ENCODE measurements around the gene BEGAIN. TPM values are rescaled to one million over a fixed set of nuclear protein-coding genes. Genes with fewer than 3 reads are reported as not detected.

The BEGAIN gene
- total RNA-seq, 2 donors from 2014 or later, result 2.5 to 5.1 TPM

DNA sequence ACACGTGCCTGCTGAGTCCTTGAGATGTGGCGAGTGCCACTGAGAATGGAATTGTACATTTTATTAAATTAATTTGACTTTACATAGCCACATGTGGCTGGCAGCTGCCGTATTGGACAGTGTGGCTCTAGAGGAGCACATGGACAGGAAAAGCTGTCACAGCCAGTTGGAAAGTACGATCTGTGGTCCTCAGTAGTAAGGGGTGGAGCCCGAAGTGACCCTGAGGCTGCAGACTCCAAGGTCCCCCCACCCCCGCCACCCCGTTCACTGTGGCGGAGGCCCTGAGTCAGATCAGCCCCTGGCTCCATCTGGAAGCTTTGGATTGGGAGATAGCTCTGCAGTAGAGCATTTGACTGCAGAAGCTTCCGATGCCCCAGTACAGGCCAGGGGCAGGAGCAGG is 25.8 kb upstream of the BEGAIN start:
- no peak overlapping the region for H3K4me3 ChIP-seq
- no peak for DNase-seq (ENCODE audit: low spot score)
- no peak overlapping the region for H3K27ac ChIP-seq

DNA sequence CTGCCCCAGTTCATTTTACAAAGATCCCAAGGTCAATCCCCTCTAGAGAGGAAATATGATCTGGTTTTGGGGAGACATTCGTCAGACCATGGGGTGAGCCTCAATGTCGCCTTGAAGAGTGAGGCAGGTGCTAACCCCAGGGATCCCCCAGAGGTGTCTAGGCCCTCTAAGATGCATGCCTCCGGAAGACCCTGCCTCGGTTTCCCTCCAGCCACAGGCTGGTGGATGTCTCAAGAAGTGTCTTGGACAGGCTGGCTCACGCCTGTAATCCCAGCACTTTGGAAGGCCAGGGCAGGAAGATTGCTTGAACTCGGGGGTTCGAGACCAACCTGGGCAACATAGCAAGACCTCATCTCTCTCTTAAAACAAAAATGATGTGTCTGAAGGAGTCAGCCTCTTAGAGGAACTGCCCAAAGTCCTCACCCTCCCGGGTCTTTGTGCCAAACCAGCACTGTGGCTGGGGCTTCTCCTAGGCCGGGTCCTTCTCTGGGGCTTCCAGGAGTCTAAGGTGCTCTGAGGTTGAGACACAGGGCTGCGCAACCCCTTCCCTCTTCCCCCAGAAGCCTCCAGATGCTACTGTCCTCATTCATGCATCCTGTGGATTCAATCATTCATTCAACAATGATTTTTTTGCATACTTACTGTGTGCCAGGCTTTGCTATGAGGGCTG is 24.7 kb upstream of the BEGAIN start:
- WGBS, result 89% methylated on average over 10 of the region's 10 CpGs
- Histone ChIP-seq H3K9me3 (no peaks in the 10 kb centered on the region), H3K36me3 (no peaks in the 10 kb centered on the region), H3K4me3 (no peak overlapping the region), H3K27ac (no peak overlapping the region), H3K27me3 (replicated peaks; ENCODE audit: insufficient read depth) (no peaks in the 10 kb centered on the region), H3K4me1 (replicated peaks) (no peaks in the 10 kb centered on the region)
- intact Hi-C loops (cut with DNase I), result no loop called here
- DNase-seq (ENCODE audit: low spot score), result no peak
- no peak for TF ChIP-seq POLR2AphosphoS5 (IDR thresholded peaks at IDR 0.05)
- TF ChIP-seq, protein P1, sequence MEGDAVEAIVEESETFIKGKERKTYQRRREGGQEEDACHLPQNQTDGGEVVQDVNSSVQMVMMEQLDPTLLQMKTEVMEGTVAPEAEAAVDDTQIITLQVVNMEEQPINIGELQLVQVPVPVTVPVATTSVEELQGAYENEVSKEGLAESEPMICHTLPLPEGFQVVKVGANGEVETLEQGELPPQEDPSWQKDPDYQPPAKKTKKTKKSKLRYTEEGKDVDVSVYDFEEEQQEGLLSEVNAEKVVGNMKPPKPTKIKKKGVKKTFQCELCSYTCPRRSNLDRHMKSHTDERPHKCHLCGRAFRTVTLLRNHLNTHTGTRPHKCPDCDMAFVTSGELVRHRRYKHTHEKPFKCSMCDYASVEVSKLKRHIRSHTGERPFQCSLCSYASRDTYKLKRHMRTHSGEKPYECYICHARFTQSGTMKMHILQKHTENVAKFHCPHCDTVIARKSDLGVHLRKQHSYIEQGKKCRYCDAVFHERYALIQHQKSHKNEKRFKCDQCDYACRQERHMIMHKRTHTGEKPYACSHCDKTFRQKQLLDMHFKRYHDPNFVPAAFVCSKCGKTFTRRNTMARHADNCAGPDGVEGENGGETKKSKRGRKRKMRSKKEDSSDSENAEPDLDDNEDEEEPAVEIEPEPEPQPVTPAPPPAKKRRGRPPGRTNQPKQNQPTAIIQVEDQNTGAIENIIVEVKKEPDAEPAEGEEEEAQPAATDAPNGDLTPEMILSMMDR (IDR thresholded peaks at IDR 0.05), result no peak
- no peak for TF ChIP-seq POLR2A (IDR thresholded peaks at IDR 0.05)

More for the DNA sequence above, 25.8 kb upstream of the BEGAIN start:
- H3K4me1 ChIP-seq (replicated peaks), result no peaks in the 10 kb centered on the region
- intact Hi-C loops (cut with DNase I), result no loop called here
- H3K36me3 ChIP-seq, result no peaks in the 10 kb centered on the region
- no peaks in the 10 kb centered on the region for H3K9me3 ChIP-seq
- 78% methylated on average over 9 of the region's 9 CpGs for WGBS
- H3K27me3 ChIP-seq (replicated peaks; ENCODE audit: insufficient read depth), result no peaks in the 10 kb centered on the region
- TF ChIP-seq POLR2A (IDR thresholded peaks at IDR 0.05), result no peak
- TF ChIP-seq, protein P1 (IDR thresholded peaks at IDR 0.05), result no peak
- TF ChIP-seq POLR2AphosphoS5 (IDR thresholded peaks at IDR 0.05), result no peak

DNA sequence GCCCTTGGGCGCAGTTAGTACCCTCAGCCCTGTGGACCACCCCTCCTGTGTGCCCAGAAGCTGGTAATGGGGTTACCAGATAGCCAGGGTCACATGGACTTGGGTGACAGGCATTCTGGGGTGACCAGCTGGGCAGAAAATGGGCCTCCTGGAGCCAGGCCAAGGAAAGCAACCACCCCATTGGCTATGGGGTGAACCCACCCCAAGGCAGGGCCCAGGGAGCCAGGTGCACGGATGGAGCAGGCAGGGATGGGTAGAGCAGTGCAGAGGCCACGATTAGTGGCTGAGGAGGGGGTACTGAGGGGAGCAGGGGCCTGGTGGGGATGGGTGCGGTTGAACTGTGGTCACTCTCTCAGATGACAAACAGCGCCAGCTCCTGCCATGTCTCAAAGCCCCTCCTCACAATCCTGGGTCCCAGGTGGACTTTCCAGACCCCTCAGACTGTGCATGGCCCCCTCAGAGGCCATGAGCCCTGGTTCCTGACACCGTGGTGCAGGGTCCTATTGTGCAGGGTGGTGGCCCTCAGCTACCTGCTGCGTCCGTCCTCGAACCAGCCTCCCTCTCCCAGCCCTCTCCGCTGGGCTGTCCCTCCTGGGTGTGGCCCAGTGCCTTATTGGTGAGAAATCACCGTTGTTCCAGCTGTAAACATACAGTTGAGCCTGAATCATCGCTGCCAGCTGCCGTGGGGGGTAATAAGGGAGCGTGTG is 23.4 kb upstream of the BEGAIN start:
- H3K27ac ChIP-seq, result no peak overlapping the region
- 77% methylated on average over 14 of the region's 14 CpGs for WGBS
- H3K4me3 ChIP-seq, result no peak overlapping the region
- H3K27me3 ChIP-seq (replicated peaks; ENCODE audit: insufficient read depth), result no peaks in the 10 kb centered on the region
- TF ChIP-seq POLR2A (IDR thresholded peaks at IDR 0.05) (no peak), POLR2AphosphoS5 (IDR thresholded peaks at IDR 0.05) (no peak)
- TF ChIP-seq, protein P1 (IDR thresholded peaks at IDR 0.05), result no peak
- no peaks in the 10 kb centered on the region for H3K4me1 ChIP-seq (replicated peaks)
- no peak for DNase-seq (ENCODE audit: low spot score)
- intact Hi-C loops (cut with DNase I), result no loop called here
- no peaks in the 10 kb centered on the region for H3K36me3 ChIP-seq
- H3K9me3 ChIP-seq, result no peaks in the 10 kb centered on the region

- WGBS, result 94% methylated on average over 9 of the region's 13 CpGs
- no peaks in the 10 kb centered on the region for H3K9me3 ChIP-seq
- DNase-seq (ENCODE audit: low spot score), result no peak
- no peaks in the 10 kb centered on the region for H3K27me3 ChIP-seq (replicated peaks; ENCODE audit: insufficient read depth)
- no peak for TF ChIP-seq POLR2A (IDR thresholded peaks at IDR 0.05)
- no peak overlapping the region for H3K27ac ChIP-seq
- no peak overlapping the region for H3K4me3 ChIP-seq
- no peaks in the 10 kb centered on the region for H3K36me3 ChIP-seq
- H3K4me1 ChIP-seq (replicated peaks), result no peaks in the 10 kb centered on the region
- intact Hi-C loops (cut with DNase I), result no loop called here
Measured at GRCh38 chr14:100609941-100610391, 22.7 kb upstream of the BEGAIN start.

GRCh38 chr14:100609331-100609870 is 22.2 kb upstream of the BEGAIN start:
- H3K4me1 ChIP-seq (replicated peaks), result no peaks in the 10 kb centered on the region
- 94% methylated on average over 14 of the region's 14 CpGs for WGBS
- no peak overlapping the region for H3K4me3 ChIP-seq
- DNase-seq (ENCODE audit: low spot score), result no peak
- TF ChIP-seq, protein P1 (IDR thresholded peaks at IDR 0.05), result no peak
- no peak for TF ChIP-seq POLR2AphosphoS5 (IDR thresholded peaks at IDR 0.05)
- no peak for TF ChIP-seq POLR2A (IDR thresholded peaks at IDR 0.05)
- H3K36me3 ChIP-seq, result no peaks in the 10 kb centered on the region
- intact Hi-C loops (cut with DNase I), result no loop called here
- H3K27me3 ChIP-seq (replicated peaks; ENCODE audit: insufficient read depth), result no peaks in the 10 kb centered on the region
- H3K27ac ChIP-seq, result no peak overlapping the region
- no peaks in the 10 kb centered on the region for H3K9me3 ChIP-seq

All from prostate gland (tissue), 2 donors.